ENCODE data around the gene MOCS1. TPM values are rescaled to one million over a fixed set of nuclear protein-coding genes. Genes with fewer than 3 reads are reported as not detected.

Gene MOCS1
- total RNA-seq, 1 donor from 2014 or later: 11.3 TPM

- Histone ChIP-seq H3K36me3 (peaks cover 6% of the 10 kb centered on the region), H3K4me2 (no peak overlapping the region), H4K20me1 (ENCODE audit: low read depth) (peaks cover 4% of the 10 kb centered on the region), H3F3A (ENCODE audit: low read depth) (no peaks in the 10 kb centered on the region), H3K9me3 (ENCODE audit: low read depth) (no peaks in the 10 kb centered on the region), H3K27me3 (no peaks in the 10 kb centered on the region), H3K4me1 (peaks cover 6% of the 10 kb centered on the region), H3K4me3 (no peak overlapping the region), H3K27ac (no peak overlapping the region), H2AFZ (replicated peaks) (no peak overlapping the region), H3K79me2 (ENCODE audit: low read depth) (no peaks in the 10 kb centered on the region), H3K9ac (no peak overlapping the region)
- Mint-ChIP-seq H3K4me1 (no peaks in the 10 kb centered on the region), H3K36me3 (peaks cover 10% of the 10 kb centered on the region), H3K27me3 (ENCODE audit: insufficient read depth, low read depth) (peaks cover 2% of the 10 kb centered on the region), H3K27ac (no peak overlapping the region), H3K4me3 (no peak overlapping the region), H3K9me3 (no peaks in the 10 kb centered on the region)
- no peak for DNase-seq (ENCODE audit: low spot score)
- TF ChIP-seq EZH2 (IDR thresholded peaks at IDR 0.05) (no peak), EZH2phosphoT487 (IDR thresholded peaks at IDR 0.05) (no peak)
- TF ChIP-seq, protein P1, sequence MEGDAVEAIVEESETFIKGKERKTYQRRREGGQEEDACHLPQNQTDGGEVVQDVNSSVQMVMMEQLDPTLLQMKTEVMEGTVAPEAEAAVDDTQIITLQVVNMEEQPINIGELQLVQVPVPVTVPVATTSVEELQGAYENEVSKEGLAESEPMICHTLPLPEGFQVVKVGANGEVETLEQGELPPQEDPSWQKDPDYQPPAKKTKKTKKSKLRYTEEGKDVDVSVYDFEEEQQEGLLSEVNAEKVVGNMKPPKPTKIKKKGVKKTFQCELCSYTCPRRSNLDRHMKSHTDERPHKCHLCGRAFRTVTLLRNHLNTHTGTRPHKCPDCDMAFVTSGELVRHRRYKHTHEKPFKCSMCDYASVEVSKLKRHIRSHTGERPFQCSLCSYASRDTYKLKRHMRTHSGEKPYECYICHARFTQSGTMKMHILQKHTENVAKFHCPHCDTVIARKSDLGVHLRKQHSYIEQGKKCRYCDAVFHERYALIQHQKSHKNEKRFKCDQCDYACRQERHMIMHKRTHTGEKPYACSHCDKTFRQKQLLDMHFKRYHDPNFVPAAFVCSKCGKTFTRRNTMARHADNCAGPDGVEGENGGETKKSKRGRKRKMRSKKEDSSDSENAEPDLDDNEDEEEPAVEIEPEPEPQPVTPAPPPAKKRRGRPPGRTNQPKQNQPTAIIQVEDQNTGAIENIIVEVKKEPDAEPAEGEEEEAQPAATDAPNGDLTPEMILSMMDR (IDR thresholded peaks at IDR 0.05): no peak
Observed at GRCh38 chr6:39917981-39918380, 16.3 kb downstream of the MOCS1 start.

DNA sequence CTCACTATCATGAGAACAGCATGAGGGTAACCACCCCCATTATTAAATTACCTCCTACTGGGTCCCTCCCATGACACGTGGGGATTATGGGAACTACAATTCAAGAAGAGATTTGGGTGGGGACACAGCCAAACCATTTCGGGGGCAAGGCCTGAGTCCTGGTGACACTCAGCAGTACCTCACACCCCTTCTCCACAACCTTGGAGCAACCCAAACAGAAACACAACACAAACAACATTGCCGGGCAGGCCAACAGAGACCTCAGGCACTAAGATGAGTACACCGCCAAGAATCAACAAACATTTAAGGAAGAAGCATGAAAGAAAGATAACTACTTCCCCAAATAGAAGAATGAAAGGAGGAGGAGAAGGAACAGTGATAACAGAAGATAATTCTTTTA is 16.9 kb downstream of the MOCS1 start:
- H3K4me2 ChIP-seq: no peak overlapping the region
- Mint-ChIP-seq H3K4me1 (no peaks in the 10 kb centered on the region), H3K27ac (no peak overlapping the region), H3K27me3 (ENCODE audit: insufficient read depth, low read depth) (peaks cover 2% of the 10 kb centered on the region), H3K9me3 (no peaks in the 10 kb centered on the region), H3K36me3 (peaks cover 10% of the 10 kb centered on the region), H3K4me3 (no peak overlapping the region)
- peaks cover 6% of the 10 kb centered on the region for H3K36me3 ChIP-seq
- no peak for DNase-seq (ENCODE audit: low spot score)
- no peaks in the 10 kb centered on the region for H3K9me3 ChIP-seq (ENCODE audit: low read depth)
- peaks cover 4% of the 10 kb centered on the region for H4K20me1 ChIP-seq (ENCODE audit: low read depth)
- H3K4me1 ChIP-seq: peaks cover 6% of the 10 kb centered on the region
- H3F3A ChIP-seq (ENCODE audit: low read depth): no peaks in the 10 kb centered on the region
- H3K79me2 ChIP-seq (ENCODE audit: low read depth): no peaks in the 10 kb centered on the region
- H3K27me3 ChIP-seq: no peaks in the 10 kb centered on the region
- H3K4me3 ChIP-seq: no peak overlapping the region
- no peak overlapping the region for H3K27ac ChIP-seq
- TF ChIP-seq EZH2phosphoT487 (IDR thresholded peaks at IDR 0.05) (no peak), EZH2 (IDR thresholded peaks at IDR 0.05) (no peak)
- TF ChIP-seq, protein P1 (IDR thresholded peaks at IDR 0.05): no peak
- H3K9ac ChIP-seq: no peak overlapping the region
- H2AFZ ChIP-seq (replicated peaks): no peak overlapping the region

GRCh38 chr6:39915866-39916265 is 18.4 kb downstream of the MOCS1 start:
- no peaks in the 10 kb centered on the region for H3K9me3 Mint-ChIP-seq
- Histone ChIP-seq H3F3A (ENCODE audit: low read depth) (no peaks in the 10 kb centered on the region), H2AFZ (replicated peaks) (no peak overlapping the region), H3K27ac (no peak overlapping the region), H3K9ac (no peak overlapping the region), H3K36me3 (peaks cover 6% of the 10 kb centered on the region), H3K9me3 (ENCODE audit: low read depth) (no peaks in the 10 kb centered on the region), H3K79me2 (ENCODE audit: low read depth) (no peaks in the 10 kb centered on the region), H3K4me3 (no peak overlapping the region), H3K4me1 (peaks cover 6% of the 10 kb centered on the region), H3K4me2 (no peak overlapping the region), H4K20me1 (ENCODE audit: low read depth) (peaks cover 4% of the 10 kb centered on the region), H3K27me3 (no peaks in the 10 kb centered on the region)
- DNase-seq (ENCODE audit: low spot score): no peak
- H3K4me3 Mint-ChIP-seq: no peak overlapping the region
- H3K27ac Mint-ChIP-seq: no peak overlapping the region
- TF ChIP-seq, protein P1 (IDR thresholded peaks at IDR 0.05): no peak
- TF ChIP-seq EZH2 (IDR thresholded peaks at IDR 0.05): no peak
- TF ChIP-seq EZH2phosphoT487 (IDR thresholded peaks at IDR 0.05): no peak
- peaks cover 2% of the 10 kb centered on the region for H3K27me3 Mint-ChIP-seq (ENCODE audit: insufficient read depth, low read depth)
- H3K36me3 Mint-ChIP-seq: peaks cover 7% of the 10 kb centered on the region
- no peaks in the 10 kb centered on the region for H3K4me1 Mint-ChIP-seq
